Upper lobe of left lung (tissue), 6 donors: ENCODE data around the gene PRKAR1B. TPM values are rescaled to one million over a fixed set of nuclear protein-coding genes. Genes with fewer than 3 reads are reported as not detected.

Experiments
- ATAC-seq, 2 donors: fragments of 200-7000 bp; cut with Tn5 transposase; one replicate each; pipeline ENCODE4 v1.9.1; 2022; ENCODE audit warnings: mild to moderate bottlenecking in 2 of 2, moderate library complexity in 2 of 2; ENCODE audit not compliant: low FRiP score in 2 of 2
- DNase-seq, 2 donors: peaks; one replicate each; pipeline ENCODE4 v3.0.0-alpha.2; 2019 to 2020
- H3K27ac ChIP-seq, 4 donors: fragments of 200-600 bp; sonication (generic); one replicate each; pipeline ENCODE4 v1.5.1; 2016 to 2019
- H3K27me3 ChIP-seq, 4 donors: fragments of 200-600 bp; sonication (generic); one replicate each; pipeline ENCODE4 v1.5.1; 2017 to 2019
- H3K36me3 ChIP-seq, 4 donors: fragments of 200-600 bp; sonication (generic); one replicate each; pipeline ENCODE4 v1.5.1; 2016 to 2019
- H3K4me1 ChIP-seq, 4 donors: fragments of 200-600 bp; sonication (generic); one replicate each; pipeline ENCODE4 v1.5.1; 2018 to 2019
- H3K4me3 ChIP-seq, 4 donors: fragments of 200-600 bp; sonication (generic); one replicate each; pipeline ENCODE4 v1.5.1; 2017 to 2019; ENCODE audit warnings: mild to moderate bottlenecking in 2 of 4, moderate library complexity in 1 of 4
- H3K9me3 ChIP-seq, 4 donors: fragments of 200-600 bp; sonication (generic); one replicate each; pipeline ENCODE4 v1.5.1; 2018 to 2019
- CTCF ChIP-seq, 6 experiments: fragments of 450-650 bp in 4 of 6; fragments of 200-600 bp in 2 of 6; sonication (generic) in 2 of 6; IDR thresholded peaks; one replicate each; pipeline ENCODE4 v1.5.1; 2016 to 2019; ENCODE audit warnings: antibody characterized with exemption in 6 of 6
- EP300 ChIP-seq, 4 donors: sonication (generic); formaldehyde crosslinking; IDR thresholded peaks; one replicate each; pipeline ENCODE4 v1.5.1; 2017; ENCODE audit warnings: antibody characterized with exemption in 4 of 4, control low read depth in 2 of 4
- POLR2A ChIP-seq, 4 donors: fragments of 450-650 bp; IDR thresholded peaks; one replicate each; pipeline ENCODE4 v1.5.1; 2016 to 2017; ENCODE audit warnings: antibody characterized with exemption in 4 of 4, mild to moderate bottlenecking in 2 of 4
- POLR2AphosphoS5 ChIP-seq, 2 donors: sonication (generic); formaldehyde crosslinking; IDR thresholded peaks; one replicate each; pipeline ENCODE4 v1.5.1; 2017; ENCODE audit warnings: antibody characterized with exemption in 2 of 2
- WGBS, 2 donors: methylation state at CpG; one replicate each; pipeline ENCODE4 v1.1.5; 2017 to 2018; 5-methylcytosine and 5-hydroxymethylcytosine counted together
- total RNA-seq, 6 donors: library from RNA; depleted of rRNA in 4 of 6; stranded (reverse); fragments of >200 nt in 4 of 6; gene quantifications; one replicate each; pipeline versions ENCODE4 v1.1.0 to v1.2.1, GENCODE V29; 2016 to 2021
- donor health status: DM: no; HTN: no; CAD: no; lungs with moderate emphysema.
- donor health status: DM: no; HTN: yes; CAD: no; lungs with severe emphysema.

Gene PRKAR1B
- total RNA-seq, 6 donors from 2014 or later = 10.3 to 24.4 (median 20.9) TPM

- peak in 1 of 4 donors; percentile 26 for TF ChIP-seq POLR2A (IDR thresholded peaks at IDR 0.05)
- TF ChIP-seq EP300 (IDR thresholded peaks at IDR 0.05) = no peak
- no peak for TF ChIP-seq POLR2AphosphoS5 (IDR thresholded peaks at IDR 0.05)
- no peak for TF ChIP-seq CTCF (IDR thresholded peaks at IDR 0.05)
- no peaks in the 10 kb centered on the region for H3K9me3 ChIP-seq
- peak overlapping the region; percentile 70 to 85 (median 79) for H3K4me3 ChIP-seq
- H3K36me3 ChIP-seq = peaks cover 0 to 5% (median 2%) of the 10 kb centered on the region in 4 donors
- ATAC-seq (peak in 1 of 2 donors; percentile 7), DNase-seq (peak in 1 of 2 donors; percentile 87)
- H3K27ac ChIP-seq = peak overlapping the region; percentile 57 to 91 (median 76)
- 3 to 6% methylated on average over 18 to 55 of the region's 83 CpGs for WGBS, 2 donors
- H3K27me3 ChIP-seq = peaks cover 0 to 31% (median 12%) of the 10 kb centered on the region in 4 donors
- peaks cover 41 to 93% (median 65%) of the 10 kb centered on the region in 4 donors for H3K4me1 ChIP-seq
These were observed 210.2 kb downstream of the PRKAR1B start for GRCh38 chr7:516606-517456.

DNA sequence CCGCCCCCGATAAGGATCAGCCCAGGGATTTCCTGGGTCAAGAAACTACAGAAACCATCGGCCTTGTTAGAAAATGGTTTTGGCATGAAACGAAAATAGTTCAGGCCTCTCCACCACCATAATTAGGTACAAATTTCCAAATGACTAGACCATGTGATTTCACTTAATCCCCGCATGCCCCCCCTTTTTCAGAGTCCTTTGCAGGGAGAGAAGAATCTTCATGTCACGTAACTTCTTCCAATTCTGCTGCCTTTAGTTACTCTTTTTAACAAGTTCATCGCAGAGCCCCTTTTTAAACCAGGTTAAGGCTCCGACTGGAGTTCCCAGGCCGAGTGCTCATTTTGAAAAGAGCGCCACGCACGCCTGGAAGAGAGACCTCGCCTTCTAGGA is 210.9 kb downstream of the PRKAR1B start:
- no peak for DNase-seq
- peak overlapping the region in 3 of 4 donors; percentile 70 to 85 (median 78) for H3K4me3 ChIP-seq

DNA sequence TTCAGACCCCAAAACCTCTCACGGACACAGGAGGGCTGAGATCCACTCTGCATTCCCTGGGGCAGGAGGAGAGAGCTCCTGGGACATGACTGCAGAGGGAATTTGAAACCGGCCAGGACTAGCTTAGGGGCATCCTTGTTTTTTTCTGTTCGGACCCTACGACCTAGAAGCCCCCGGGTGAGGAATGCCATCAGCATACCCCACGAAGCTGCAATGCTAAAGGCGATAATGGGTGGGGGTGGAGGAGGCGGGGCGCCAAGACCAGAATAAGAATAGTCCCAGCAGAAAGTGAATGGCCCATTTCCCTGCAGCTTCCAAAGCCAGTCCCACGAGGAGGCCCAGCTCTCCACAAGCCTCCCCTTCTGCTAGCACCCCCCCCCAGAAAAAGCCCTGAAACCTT is 211.5 kb downstream of the PRKAR1B start:
- DNase-seq (no peak), ATAC-seq (no peak)
- Histone ChIP-seq H3K36me3 (peaks cover 0 to 10% (median 3%) of the 10 kb centered on the region in 4 donors), H3K4me3 (peak overlapping the region in 1 of 4 donors; percentile 78), H3K27ac (peak overlapping the region in 2 of 4 donors; percentile 34 to 91), H3K9me3 (no peaks in the 10 kb centered on the region), H3K27me3 (peaks cover 0 to 19% (median 3%) of the 10 kb centered on the region in 4 donors), H3K4me1 (peaks cover 29 to 85% (median 54%) of the 10 kb centered on the region in 4 donors)
- 69 to 71% methylated on average over 10 of the region's 10 CpGs for whole genome bisulfite sequencing, 2 donors
- TF ChIP-seq POLR2A (IDR thresholded peaks at IDR 0.05) (no peak), CTCF (IDR thresholded peaks at IDR 0.05) (no peak), EP300 (IDR thresholded peaks at IDR 0.05) (no peak), POLR2AphosphoS5 (IDR thresholded peaks at IDR 0.05) (no peak)

More for the DNA sequence above, 210.9 kb downstream of the PRKAR1B start:
- ATAC-seq = no peak
- no peak for TF ChIP-seq CTCF (IDR thresholded peaks at IDR 0.05)
- TF ChIP-seq POLR2A (IDR thresholded peaks at IDR 0.05) = no peak
- no peak for TF ChIP-seq EP300 (IDR thresholded peaks at IDR 0.05)
- no peak for TF ChIP-seq POLR2AphosphoS5 (IDR thresholded peaks at IDR 0.05)
- Histone ChIP-seq H3K4me1 (peaks cover 35 to 90% (median 59%) of the 10 kb centered on the region in 4 donors), H3K27me3 (peaks cover 0 to 25% (median 8%) of the 10 kb centered on the region in 4 donors), H3K27ac (peak overlapping the region; percentile 57 to 91 (median 76)), H3K9me3 (no peaks in the 10 kb centered on the region), H3K36me3 (peaks cover 0 to 10% (median 3%) of the 10 kb centered on the region in 4 donors)
- 34 to 41% methylated on average over 13 of the region's 13 CpGs for WGBS, 2 donors

DNA sequence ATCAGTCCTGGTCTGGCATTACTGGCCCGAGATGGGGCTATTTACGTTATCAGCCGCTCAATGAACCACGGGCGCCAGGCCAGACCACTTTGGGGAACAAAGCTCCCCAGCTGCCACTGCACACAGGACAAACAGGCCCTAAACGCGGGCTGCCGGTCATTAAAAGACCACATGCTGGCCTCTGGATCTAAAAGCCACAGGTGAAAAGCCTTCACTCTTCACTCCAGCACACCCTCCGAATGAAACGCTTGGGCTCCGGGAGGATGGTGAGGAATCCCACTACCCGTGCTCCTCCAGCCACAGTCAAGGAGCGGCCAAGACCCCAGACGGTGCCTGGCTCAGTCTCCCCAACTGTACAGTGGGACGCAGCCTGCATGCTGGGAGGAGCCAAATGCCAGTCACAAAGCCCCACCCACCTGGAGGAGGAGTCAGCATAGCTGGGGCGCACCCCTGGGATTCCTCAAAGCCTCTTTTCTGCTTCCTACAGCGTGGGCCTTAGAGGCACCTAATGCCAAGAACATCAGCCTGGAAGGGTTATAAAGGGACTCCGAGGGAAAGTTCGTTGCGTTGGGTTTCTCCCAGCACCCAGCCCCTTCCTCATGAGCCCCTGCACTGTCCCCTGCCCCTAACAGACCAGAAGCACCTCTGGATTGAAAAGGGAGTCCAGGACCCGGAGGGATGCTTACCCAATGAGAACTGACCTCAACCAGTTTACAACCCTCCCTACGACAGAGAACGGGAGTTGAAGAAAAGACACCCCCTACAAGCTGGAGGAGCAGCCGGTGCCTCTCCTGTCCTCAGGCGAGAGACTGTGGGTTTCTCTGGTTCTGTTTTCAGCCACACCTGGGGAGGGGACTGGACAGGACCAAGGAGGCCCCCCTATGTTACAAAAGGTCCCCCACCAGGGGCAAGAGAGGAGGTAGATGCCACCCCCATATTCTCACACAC is 212.2 kb downstream of the PRKAR1B start:
- WGBS, 2 donors = 64 to 69% methylated on average over 12 to 25 of the region's 25 CpGs
- H3K4me1 ChIP-seq = peaks cover 22 to 77% (median 47%) of the 10 kb centered on the region in 4 donors
- ATAC-seq (no peak), DNase-seq (peak in 1 of 2 donors; percentile 27)
- no peak for TF ChIP-seq POLR2A (IDR thresholded peaks at IDR 0.05)
- no peak for TF ChIP-seq EP300 (IDR thresholded peaks at IDR 0.05)
- no peak for TF ChIP-seq POLR2AphosphoS5 (IDR thresholded peaks at IDR 0.05)
- TF ChIP-seq CTCF (IDR thresholded peaks at IDR 0.05) = no peak
- H3K27ac ChIP-seq = peak overlapping the region in 3 of 4 donors; percentile 34 to 65 (median 43)
- H3K4me3 ChIP-seq = no peak overlapping the region
- no peaks in the 10 kb centered on the region for H3K9me3 ChIP-seq
- peaks cover 0 to 14% (median 5%) of the 10 kb centered on the region in 4 donors for H3K36me3 ChIP-seq
- peaks cover 0 to 12% (median 0%) of the 10 kb centered on the region in 4 donors for H3K27me3 ChIP-seq
